Measurements from ENCODE around the gene GALNT13.

Gene GALNT13

GRCh38 chr2:154331784-154332183 lies 460.1 kb downstream of the GALNT13 start:
- no peak for DNase-seq

- no peak for DNase-seq
Observed at GRCh38 chr2:154336201-154336600, 464.5 kb downstream of the GALNT13 start.

- DNase-seq, result no peak
Observed at GRCh38 chr2:154338352-154338967, 466.7 kb downstream of the GALNT13 start.

GRCh38 chr2:154343282-154343681 lies 471.6 kb downstream of the GALNT13 start:
- DNase-seq, result no peak

- DNase-seq, result no peak
Observed at GRCh38 chr2:154350911-154351310, 479.2 kb downstream of the GALNT13 start.

- DNase-seq, result no peak
Observed at GRCh38 chr2:154361276-154361675, 489.6 kb downstream of the GALNT13 start.

GRCh38 chr2:154368153-154368552 lies 496.4 kb downstream of the GALNT13 start:
- no peak for DNase-seq

- no peak for DNase-seq
Observed at GRCh38 chr2:154370873-154371272, 499.2 kb downstream of the GALNT13 start.

GRCh38 chr2:154374416-154374815 lies 502.7 kb downstream of the GALNT13 start:
- no peak for DNase-seq

GRCh38 chr2:154375579-154375931 lies 503.8 kb downstream of the GALNT13 start:
- DNase-seq, result no peak

- DNase-seq, result no peak
Observed at GRCh38 chr2:154381931-154382794, 510.4 kb downstream of the GALNT13 start.

- DNase-seq, result no peak
Observed at GRCh38 chr2:154386186-154386585, 514.5 kb downstream of the GALNT13 start.

- DNase-seq, result no peak
Observed at GRCh38 chr2:154391051-154391450, 519.3 kb downstream of the GALNT13 start.

GRCh38 chr2:154392256-154392655 lies 520.5 kb downstream of the GALNT13 start:
- no peak for DNase-seq

- no peak for DNase-seq
Observed at GRCh38 chr2:154394600-154394999, 522.9 kb downstream of the GALNT13 start.

GRCh38 chr2:154400563-154401290 lies 529.0 kb downstream of the GALNT13 start:
- no peak for DNase-seq

- no peak for DNase-seq
Observed at GRCh38 chr2:154402213-154402612, 530.5 kb downstream of the GALNT13 start.

- no peak for DNase-seq
Observed at GRCh38 chr2:154403242-154403790, 531.6 kb downstream of the GALNT13 start.

- no peak for DNase-seq
Observed at GRCh38 chr2:154408786-154409185, 537.1 kb downstream of the GALNT13 start.

- no peak for DNase-seq
Observed at GRCh38 chr2:154422251-154422650, 550.5 kb downstream of the GALNT13 start.

- DNase-seq, result no peak
Observed at GRCh38 chr2:154425994-154426393, 554.3 kb downstream of the GALNT13 start.

- no peak for DNase-seq
Observed at GRCh38 chr2:154427453-154427852, 555.7 kb downstream of the GALNT13 start.

GRCh38 chr2:154428022-154428421 lies 556.3 kb downstream of the GALNT13 start:
- no peak for DNase-seq

- DNase-seq, result no peak
Observed at GRCh38 chr2:154433010-154433409, 561.3 kb downstream of the GALNT13 start.
